A673 (cell line): ENCODE measurements around the gene ANKRD9.

Experiments
- CTCF ChIP-seq: fragments of 300-800, 200-600 bp; sonication (generic); conservative IDR thresholded peaks from 2 replicates; pipeline ENCODE4 v1.5.1; 2017; ENCODE audit warnings: low read depth, mild to moderate bottlenecking, antibody characterized with exemption, low read length, moderate library complexity, mixed read lengths
- EZH2 ChIP-seq: fragments of 200-600 bp; sonication (generic); IDR thresholded peaks from 2 replicates; pipeline ENCODE4 v1.6.1; 2017; ENCODE audit warnings: borderline replicate concordance, low read depth, mild to moderate bottlenecking, mixed read lengths, antibody characterized with exemption, low read length; ENCODE audit not compliant: poor library complexity, severe bottlenecking

- TF ChIP-seq CTCF (no peak), EZH2 (no peak)
These were observed 22.7 kb upstream of the ANKRD9 start for GRCh38 chr14:102532204-102532658.
